ENCODE results near the gene IL34.

DNA sequence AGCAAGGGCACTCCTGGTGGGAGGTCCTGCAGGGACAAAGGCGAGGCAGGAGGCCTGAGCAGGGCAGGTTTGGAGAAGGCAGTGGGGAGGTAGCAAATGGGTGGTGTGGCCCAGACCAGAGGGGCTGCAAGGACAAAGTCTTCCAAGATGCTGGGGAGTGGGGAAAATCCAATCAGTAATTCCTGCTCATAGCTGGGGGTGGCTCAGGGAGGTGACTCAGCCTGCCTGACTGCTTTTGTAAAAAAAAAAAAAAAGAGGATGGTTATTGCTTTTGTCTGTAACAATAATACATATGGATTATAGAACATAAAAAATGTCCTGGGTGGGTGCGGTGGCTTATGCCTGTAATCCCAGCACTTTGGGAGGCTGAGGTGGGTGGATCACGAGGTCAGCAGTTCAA is 5.2 kb downstream of the IL34 start:
- TF ChIP-seq, protein P1, sequence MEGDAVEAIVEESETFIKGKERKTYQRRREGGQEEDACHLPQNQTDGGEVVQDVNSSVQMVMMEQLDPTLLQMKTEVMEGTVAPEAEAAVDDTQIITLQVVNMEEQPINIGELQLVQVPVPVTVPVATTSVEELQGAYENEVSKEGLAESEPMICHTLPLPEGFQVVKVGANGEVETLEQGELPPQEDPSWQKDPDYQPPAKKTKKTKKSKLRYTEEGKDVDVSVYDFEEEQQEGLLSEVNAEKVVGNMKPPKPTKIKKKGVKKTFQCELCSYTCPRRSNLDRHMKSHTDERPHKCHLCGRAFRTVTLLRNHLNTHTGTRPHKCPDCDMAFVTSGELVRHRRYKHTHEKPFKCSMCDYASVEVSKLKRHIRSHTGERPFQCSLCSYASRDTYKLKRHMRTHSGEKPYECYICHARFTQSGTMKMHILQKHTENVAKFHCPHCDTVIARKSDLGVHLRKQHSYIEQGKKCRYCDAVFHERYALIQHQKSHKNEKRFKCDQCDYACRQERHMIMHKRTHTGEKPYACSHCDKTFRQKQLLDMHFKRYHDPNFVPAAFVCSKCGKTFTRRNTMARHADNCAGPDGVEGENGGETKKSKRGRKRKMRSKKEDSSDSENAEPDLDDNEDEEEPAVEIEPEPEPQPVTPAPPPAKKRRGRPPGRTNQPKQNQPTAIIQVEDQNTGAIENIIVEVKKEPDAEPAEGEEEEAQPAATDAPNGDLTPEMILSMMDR (IDR thresholded peaks at IDR 0.05), result no peak
- no peak for TF ChIP-seq POLR2A (IDR thresholded peaks at IDR 0.05)
